HG02973 (cell line): Measurements from ENCODE around the gene REEP5.
A peak's percentile ranks its signal among the peaks of the same experiment; 100 is the strongest.
"Not testable (repeated sequence)": the region's sequence is repeated elsewhere in the genome, so short reads cannot be mapped to it uniquely, and the experiment has no call there.

Experiments
- ATAC-seq: cut with Tn5 transposase; IDR thresholded peaks from one replicate; pipeline ENCODE4 v1.9.1; 2021; ENCODE audit warnings: moderate library complexity; ENCODE audit not compliant: unreplicated experiment

REEP5 gene

GRCh38 chr5:112892776-112893175 is 29.3 kb downstream of the REEP5 start:
- ATAC-seq: no peak

DNA sequence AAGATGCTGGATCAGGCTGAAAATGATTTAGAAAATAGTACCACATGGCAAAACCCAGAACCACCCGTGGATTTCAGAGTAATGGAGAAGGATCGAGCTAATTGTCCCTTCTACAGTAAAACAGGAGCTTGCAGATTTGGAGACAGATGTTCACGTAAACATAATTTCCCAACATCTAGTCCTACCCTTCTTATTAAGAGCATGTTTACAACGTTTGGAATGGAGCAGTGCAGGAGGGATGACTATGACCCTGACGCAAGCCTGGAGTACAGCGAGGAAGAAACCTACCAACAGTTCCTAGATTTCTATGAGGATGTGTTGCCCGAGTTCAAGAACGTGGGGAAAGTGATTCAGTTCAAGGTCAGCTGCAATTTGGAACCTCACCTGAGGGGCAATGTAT is 30.0 kb downstream of the REEP5 start:
- not testable (repeated sequence) for ATAC-seq

DNA sequence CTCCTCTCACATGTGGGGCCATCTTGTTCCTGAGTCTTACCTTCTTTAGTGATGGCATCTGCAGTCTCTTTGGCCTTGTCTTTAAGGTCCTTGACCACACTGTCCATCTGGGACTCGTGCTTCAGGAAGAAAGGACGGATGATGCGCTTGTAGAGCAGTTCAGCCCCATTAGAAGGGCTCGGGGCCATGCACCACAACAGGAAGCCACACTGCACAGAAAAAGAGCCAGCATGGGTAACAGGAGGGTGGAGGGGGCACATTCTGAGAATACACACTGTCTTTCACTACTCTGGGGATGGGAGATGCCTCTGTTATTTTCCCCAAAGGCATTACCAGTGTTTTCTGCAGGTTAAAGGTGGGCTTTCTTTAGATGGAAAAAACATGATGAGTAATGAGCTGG is 35.1 kb downstream of the REEP5 start:
- ATAC-seq: no peak

GRCh38 chr5:112885001-112885400 is 37.0 kb downstream of the REEP5 start:
- no peak for ATAC-seq

DNA sequence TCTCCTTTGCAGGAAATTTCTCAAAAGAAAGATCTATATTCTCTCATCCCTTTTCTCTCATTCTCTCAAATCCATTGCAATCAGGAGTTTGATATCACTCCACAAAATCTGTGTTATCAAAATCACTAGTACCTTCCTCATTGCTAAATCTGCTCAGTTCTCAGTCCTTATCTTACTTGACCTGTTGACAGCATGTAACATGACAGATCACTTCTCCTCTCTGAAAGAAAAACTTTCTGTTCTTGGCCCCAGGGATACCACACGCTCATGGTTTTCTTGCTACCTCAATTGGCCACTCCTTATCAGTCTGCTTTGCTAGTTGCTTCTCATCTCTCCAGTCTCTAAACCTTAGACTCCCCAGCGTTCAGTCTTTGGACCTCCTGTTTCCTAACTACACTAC is 38.8 kb downstream of the REEP5 start:
- ATAC-seq: no peak

- ATAC-seq: no peak
Observed at GRCh38 chr5:112880219-112880964, 41.6 kb downstream of the REEP5 start.

DNA sequence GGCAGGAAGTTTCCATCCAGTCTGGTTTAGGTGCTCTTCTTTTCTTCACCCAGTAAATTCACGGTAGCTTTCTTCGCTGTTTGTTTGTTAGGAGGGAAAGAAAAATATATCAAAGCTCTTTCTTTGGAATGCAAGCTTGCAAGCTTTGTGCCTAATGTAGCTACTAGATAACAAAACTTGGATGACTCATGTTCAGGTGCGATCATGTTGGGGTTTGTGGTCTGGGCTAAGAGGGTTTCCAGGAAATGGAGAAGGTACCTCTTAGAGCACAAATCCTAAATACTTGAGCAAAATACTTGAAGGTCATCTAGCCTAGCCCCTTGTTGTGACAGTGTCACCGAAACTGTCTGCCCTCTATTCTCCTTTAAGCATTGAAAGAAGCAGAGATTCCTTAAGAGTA is 43.3 kb downstream of the REEP5 start:
- ATAC-seq: no peak

DNA sequence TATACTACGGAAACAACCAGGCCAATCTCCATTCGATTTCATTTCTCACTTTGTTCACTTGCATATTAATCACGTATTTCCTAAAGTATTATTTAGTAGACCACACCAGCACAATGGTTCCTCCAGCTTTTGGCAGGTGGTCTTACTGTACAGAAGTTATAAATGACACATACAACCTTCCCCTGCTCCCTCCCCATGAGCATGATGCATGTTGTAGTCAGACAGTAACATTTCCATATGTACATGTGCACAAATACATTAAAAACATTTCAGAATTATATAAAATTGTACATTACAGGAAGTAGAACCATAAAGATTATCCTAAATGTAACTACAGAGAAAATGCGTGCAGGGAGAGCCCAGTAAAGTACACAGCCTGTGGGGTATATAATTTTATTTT is 43.9 kb downstream of the REEP5 start:
- ATAC-seq: no peak

DNA sequence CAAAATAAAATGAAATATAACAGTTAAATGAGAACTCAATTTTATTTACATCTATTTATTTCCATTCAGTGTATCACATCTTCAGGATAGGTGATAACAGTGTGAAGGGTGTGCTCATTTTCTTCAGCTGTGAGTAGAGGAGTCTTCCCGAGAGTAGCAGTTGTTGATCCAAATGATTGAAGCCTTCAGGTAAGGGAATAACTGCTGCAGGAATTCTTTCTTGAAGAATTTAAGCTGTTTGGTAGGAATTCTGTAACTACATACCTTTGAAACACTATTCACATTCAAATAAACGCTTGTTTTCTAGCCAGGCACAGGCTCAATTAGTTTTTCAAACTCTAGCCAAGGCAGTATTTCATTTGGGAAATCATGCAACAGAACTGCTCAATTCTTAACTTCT is 45.7 kb downstream of the REEP5 start:
- no peak for ATAC-seq

GRCh38 chr5:112870966-112871365 is 51.1 kb downstream of the REEP5 start:
- no peak for ATAC-seq

- peak; percentile 90 for ATAC-seq
Observed at GRCh38 chr5:112869948-112870347, 52.1 kb downstream of the REEP5 start.

- ATAC-seq: no peak
Observed at GRCh38 chr5:112867411-112867810, 54.6 kb downstream of the REEP5 start.

DNA sequence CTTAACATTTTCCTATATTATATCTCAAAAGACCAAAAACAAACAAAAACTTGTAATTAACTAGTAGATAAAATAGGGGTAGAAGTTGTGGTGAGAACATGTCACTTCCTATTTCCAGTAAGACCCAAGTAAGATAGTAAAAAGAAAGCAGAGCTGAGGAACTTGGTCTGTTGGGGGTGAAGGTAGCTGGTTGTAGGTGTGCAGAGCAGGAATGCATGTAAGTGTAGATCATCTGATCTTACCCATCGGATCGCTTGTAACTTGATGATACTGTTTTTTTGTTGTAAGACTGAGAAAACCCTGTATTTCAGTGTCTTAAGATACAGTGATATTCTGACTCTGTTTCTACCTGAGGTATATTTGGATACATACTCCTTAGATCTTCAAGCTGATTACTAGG is 55.3 kb downstream of the REEP5 start:
- ATAC-seq: no peak

GRCh38 chr5:112865128-112865527 is 56.9 kb downstream of the REEP5 start:
- ATAC-seq: no peak

DNA sequence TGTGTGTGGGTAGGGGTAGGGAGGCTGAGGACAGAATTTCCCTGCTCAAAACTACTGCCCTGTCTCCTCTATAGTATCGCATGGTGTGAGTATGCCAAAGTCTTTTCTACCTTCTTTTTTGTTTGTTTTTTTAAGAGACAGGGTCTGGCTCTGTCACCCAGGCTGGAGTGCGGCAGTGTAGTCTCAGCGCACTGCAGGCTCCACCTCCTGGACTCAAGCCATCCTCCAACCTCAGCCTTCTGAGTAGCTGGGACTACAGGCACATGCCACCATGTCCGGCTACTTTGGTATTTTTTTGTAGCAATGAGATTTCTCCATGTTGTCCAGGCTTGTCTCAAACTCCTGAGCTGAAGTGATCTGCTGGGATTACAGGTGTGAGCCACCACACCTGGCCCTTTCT is 58.5 kb downstream of the REEP5 start:
- no peak for ATAC-seq

GRCh38 chr5:112862085-112862484 is 59.9 kb downstream of the REEP5 start:
- ATAC-seq: no peak

GRCh38 chr5:112861638-112861985 is 60.4 kb downstream of the REEP5 start:
- no peak for ATAC-seq

- peak; percentile 95 for ATAC-seq
Observed at GRCh38 chr5:112860929-112861637, 60.9 kb downstream of the REEP5 start, which contains the start of gene SRP19. Gene SRP19, plus strand, starts transcription at chr5:112861287. Its CDS starts 90 bp downstream, at chr5:112861377.

DNA sequence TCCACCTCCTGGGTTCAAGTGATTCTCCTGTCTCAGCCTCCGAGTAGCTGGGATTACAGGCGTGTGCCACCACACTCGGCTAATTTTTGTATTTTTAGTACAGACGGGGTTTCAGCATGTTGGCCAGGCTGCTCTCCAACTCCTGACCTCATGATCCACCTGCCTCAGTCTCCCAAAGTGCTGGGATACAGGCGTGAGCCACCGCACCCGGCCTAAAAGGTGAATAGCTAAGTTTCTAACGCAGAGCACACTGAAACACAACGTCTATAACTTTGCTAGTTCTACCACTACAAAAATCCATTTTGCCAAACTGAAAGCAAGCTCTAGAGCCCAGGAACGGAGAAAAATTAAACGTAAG is 61.5 kb downstream of the REEP5 start:
- not testable (repeated sequence) for ATAC-seq

- ATAC-seq: no peak
Observed at GRCh38 chr5:112857866-112858265, 64.2 kb downstream of the REEP5 start.

- ATAC-seq: no peak
Observed at GRCh38 chr5:112854651-112855050, 67.4 kb downstream of the REEP5 start.

DNA sequence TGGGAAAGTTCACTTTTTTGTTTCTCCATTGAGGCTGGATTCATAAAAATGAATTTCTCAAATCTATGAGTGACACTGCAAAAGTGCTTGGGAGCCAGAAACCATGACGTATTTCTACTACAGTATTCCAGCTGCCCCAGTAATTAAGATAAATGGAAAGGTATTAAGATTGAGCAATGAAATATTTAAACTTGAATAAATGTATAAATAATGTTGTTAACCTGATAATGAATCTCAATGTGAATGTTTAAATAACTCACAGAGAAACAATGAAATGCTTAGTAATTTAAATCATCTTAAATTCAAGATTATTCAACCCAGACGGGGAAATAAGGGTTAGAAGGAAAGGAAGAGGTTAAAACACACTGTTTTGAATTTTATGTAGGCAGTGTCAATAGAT is 72.1 kb downstream of the REEP5 start:
- ATAC-seq: no peak
